Measurements from ENCODE around the gene CLCN5. TPM values are rescaled to one million over a fixed set of nuclear protein-coding genes. Genes with fewer than 3 reads are reported as not detected.
A peak's percentile ranks its signal among the peaks of the same experiment; 100 is the strongest.

The CLCN5 gene
- total RNA-seq, 1 donor from 2014 or later, result 3.3 TPM

DNA sequence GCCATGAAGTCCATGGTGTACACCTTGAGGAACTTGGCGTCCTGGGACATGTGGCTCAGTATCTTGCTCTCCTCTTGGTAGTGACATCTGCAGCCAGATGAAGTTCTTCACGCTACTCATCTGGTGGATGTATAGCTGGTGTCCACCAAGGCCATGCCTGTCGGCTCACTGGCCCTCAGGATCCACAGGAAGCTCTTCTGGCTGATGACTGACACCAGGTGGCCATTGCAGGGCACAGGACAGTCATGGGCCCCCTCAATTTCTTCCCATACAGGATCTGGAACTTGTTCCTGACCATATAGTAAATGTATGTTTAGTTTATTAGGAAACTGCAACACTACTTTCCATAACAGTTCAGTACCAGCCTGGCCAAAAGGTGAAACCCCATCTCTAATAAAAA, 10.3 kb upstream of the CLCN5 start:
- no peak for DNase-seq (ENCODE audit: low read depth)
- TF ChIP-seq, protein P1, sequence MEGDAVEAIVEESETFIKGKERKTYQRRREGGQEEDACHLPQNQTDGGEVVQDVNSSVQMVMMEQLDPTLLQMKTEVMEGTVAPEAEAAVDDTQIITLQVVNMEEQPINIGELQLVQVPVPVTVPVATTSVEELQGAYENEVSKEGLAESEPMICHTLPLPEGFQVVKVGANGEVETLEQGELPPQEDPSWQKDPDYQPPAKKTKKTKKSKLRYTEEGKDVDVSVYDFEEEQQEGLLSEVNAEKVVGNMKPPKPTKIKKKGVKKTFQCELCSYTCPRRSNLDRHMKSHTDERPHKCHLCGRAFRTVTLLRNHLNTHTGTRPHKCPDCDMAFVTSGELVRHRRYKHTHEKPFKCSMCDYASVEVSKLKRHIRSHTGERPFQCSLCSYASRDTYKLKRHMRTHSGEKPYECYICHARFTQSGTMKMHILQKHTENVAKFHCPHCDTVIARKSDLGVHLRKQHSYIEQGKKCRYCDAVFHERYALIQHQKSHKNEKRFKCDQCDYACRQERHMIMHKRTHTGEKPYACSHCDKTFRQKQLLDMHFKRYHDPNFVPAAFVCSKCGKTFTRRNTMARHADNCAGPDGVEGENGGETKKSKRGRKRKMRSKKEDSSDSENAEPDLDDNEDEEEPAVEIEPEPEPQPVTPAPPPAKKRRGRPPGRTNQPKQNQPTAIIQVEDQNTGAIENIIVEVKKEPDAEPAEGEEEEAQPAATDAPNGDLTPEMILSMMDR (conservative IDR thresholded peaks at IDR 0.05; ENCODE audit: low read depth, low read length), result no peak
- no peak overlapping the region for H3K4me3 ChIP-seq (ENCODE audit: low read depth, low read length)

DNA sequence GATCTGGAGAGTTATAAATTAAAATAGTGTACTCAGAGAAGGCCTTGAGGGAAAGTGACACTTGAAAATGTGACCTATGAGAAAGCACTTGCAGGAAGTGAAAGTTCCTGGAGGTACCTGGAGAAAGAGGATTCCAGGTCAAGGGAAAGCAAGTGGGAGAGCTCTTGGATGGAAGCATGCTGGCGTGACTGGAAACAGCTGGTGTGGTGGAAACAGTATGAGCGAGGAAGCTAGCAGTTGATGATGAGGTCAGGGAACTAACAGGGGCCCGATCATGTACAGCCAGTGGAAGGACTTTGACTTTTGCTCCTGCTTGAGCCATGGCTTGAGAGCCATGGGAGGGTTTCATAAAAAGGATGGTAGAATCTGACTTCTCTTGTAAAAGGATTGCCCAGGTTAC, 9.5 kb upstream of the CLCN5 start:
- H3K4me3 ChIP-seq (ENCODE audit: low read depth, low read length), result no peak overlapping the region

DNA sequence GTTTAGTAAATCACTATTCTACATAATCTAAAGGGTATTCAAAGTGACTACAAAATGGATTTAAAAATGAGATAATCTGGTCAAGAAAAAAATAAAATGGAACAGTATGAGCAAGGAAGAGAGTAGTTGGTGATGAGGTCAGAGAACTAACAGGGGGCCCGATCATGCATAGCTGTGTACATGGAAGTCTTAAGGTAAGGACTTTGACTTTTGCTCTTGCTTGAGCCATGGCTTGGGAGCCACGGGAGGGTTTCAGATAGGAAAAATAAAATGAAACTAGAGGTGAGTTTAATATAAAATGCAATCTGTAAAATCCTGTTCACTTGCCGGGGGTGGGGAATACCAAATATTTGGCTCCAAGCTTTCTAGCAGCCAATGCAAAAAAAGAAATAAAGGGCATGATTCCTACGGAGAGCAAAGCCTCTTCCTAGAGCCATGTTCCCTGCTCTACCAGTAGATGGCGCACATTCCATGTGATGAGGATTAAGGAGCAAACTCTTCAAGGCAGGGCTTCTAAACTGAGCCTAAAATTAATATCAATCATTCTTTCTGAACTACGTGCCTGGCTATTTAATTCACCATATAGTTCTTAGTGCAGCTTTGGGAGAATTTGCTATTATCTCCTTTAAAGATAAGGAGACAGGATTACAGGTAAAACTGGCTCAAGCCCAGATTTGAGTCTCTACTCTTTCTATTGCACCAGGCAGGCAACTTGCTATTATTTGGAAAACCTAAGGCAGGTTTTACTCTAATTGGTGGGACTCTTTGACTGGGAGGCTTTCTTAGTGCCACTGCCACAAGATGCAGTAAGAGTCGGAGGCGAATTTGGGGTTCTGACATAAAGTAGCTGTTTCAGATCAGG, 6.8 kb upstream of the CLCN5 start:
- TF ChIP-seq, protein P1 (conservative IDR thresholded peaks at IDR 0.05; ENCODE audit: low read depth, low read length), result peak; percentile 83
- no peak for DNase-seq (ENCODE audit: low read depth)
- no peak overlapping the region for H3K4me3 ChIP-seq (ENCODE audit: low read depth, low read length)

More for the DNA sequence above, 9.5 kb upstream of the CLCN5 start:
- no peak for DNase-seq (ENCODE audit: low read depth)
- TF ChIP-seq, protein P1 (conservative IDR thresholded peaks at IDR 0.05; ENCODE audit: low read depth, low read length), result no peak

DNA sequence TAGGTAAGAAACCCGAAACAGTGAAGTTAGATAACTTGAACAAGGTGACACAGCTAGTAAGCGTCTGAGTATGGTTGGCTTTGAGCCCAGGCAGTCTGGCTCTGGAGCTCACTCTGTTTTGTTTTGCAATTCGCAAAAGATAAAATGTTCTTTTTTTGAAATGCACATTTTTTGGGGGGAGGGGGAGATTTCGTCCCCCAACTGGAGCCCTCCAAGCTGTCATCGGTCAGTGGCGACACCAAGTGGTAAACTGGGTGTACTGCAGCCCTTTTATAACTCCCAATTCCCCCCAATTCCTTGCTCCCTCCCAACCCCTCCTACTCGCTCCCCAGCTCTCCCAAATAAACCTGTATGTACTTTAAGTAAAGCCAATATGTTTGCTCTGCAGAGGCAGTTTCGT, 2.8 kb upstream of the CLCN5 start:
- DNase-seq (ENCODE audit: low read depth), result no peak
- H3K4me3 ChIP-seq (ENCODE audit: low read depth, low read length), result no peak overlapping the region
- TF ChIP-seq, protein P1 (conservative IDR thresholded peaks at IDR 0.05; ENCODE audit: low read depth, low read length), result peak; percentile 68

DNA sequence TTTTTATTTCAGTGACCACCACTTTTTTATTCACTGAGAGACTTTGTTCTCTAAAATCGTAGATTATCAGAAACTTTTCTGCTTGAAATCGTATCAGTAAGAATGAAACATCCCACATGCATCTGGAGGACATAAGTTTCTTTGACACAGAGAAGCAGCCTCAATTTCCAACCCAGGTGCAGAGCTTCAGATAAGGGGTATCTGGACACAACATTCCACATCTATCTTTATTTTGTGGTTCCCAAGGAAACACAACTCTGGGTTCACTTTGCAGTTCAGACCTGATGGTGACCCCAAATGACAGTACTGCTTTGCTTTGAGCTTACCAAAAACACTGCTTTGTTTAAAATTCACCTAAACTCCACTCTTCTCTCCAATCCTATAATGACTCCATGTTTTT, 1.3 kb upstream of the CLCN5 start:
- no peak for DNase-seq (ENCODE audit: low read depth)
- TF ChIP-seq, protein P1 (conservative IDR thresholded peaks at IDR 0.05; ENCODE audit: low read depth, low read length), result no peak

DNA sequence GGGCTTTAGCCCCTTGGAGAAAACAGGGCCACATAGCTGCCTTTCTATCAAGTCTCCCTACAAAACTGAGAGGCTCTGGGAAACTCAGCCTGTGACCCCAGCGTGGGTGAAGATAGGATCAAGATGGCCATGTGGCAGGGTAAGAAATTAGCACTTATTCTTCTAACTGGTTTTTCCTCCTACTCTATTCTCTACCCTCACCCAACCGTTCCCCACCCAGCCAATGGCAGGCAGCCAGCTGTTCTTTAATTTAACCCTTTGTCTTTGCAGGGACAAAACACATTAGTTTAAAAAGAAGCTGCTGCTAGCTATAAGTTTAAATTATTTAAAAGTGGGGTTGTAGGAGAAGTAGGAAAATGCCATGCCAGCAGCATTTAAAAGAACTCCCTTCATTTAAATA, 2.8 kb downstream of the CLCN5 start:
- TF ChIP-seq, protein P1 (conservative IDR thresholded peaks at IDR 0.05; ENCODE audit: low read depth, low read length), result no peak
- H3K4me3 ChIP-seq (ENCODE audit: low read depth, low read length), result peak overlapping the region; percentile 6
- DNase-seq (ENCODE audit: low read depth), result no peak

More for the DNA sequence above, 1.3 kb upstream of the CLCN5 start:
- H3K4me3 ChIP-seq (ENCODE audit: low read depth, low read length), result no peak overlapping the region

DNA sequence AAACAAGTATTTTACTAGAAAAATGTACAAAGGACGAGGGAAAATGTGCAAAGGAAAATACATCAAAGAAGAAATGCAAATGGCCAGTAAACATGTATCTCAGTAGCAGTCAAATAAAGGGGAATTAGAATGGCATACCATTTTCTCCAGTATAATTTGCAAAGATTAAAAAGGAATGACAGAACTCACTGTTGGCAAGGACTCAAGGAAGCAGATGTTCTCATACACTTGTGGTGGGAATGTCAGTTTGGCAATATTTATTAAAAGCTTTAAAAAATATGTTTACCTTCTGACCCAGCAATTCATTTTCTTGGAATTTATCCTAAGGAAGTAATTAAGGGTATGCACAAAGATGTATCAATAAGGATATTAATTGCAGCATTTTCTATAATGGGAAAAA, 7.6 kb downstream of the CLCN5 start:
- H3K4me3 ChIP-seq (ENCODE audit: low read depth, low read length), result no peak overlapping the region
- DNase-seq (ENCODE audit: low read depth), result no peak
- TF ChIP-seq, protein P1 (conservative IDR thresholded peaks at IDR 0.05; ENCODE audit: low read depth, low read length), result no peak
